ENCODE data around the gene DNAH10.
"Not testable (repeated sequence)": the region's sequence is repeated elsewhere in the genome, so short reads cannot be mapped to it uniquely, and the experiment has no call there.

The DNAH10 gene

DNA sequence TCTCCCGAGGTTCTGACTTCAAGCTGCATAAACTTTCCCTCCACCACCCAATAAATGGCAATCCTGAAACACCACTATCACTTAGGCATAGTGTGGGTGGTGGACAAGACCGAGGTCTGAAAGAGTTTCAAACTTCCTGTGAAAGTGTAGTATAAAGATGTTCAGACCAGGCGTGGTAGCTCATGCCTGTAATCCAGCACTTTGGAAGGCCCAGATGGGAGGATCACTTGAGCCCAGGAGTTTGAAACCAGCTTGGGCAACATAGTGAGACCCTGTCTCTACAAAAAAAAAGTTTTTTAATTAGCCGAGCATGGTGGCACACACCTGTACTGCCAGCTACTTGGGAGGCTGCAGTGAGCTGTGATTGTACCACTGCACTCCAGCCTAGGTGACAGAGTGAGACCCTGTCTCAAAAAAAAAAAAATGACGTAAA, 148.7 kb downstream of the DNAH10 start:
- DNase-seq = no peak

DNA sequence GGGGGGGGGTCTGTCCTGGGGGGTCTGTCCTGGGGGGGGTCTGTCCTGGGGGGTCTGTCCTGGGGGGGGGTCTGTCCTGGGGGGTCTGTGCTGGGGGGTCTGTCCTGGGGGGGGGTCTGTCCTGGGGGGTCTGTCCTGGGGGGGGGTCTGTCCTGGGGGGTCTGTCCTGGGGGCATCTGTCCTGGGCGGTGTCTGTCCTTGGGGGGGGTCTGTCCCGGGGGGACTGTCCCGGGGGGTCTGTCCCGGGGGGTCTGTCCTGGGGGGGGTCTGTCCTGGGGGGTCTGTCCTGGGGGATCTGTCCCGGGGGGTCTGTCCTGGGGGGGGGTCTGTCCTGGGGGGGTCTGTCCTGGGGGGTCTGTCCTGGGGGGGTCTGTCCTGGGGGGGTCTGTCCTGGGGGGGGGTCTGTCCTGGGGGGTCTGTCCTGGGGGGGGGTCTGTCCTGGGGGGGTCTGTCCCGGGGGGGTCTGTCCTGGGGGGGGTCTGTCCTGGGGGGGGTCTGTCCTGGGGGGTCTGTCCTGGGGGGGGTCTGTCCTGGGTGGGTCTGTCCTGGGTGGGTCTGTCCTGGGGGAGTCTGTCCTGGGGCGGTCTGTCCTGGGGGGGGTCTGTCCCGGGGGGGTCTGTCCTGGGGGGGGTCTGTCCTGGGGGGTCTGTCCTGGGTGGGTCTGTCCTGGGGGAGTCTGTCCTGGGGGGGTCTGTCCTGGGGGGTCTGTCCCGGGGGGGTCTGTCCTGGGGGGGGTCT, 149.7 kb downstream of the DNAH10 start:
- not testable (repeated sequence) for DNase-seq

DNA sequence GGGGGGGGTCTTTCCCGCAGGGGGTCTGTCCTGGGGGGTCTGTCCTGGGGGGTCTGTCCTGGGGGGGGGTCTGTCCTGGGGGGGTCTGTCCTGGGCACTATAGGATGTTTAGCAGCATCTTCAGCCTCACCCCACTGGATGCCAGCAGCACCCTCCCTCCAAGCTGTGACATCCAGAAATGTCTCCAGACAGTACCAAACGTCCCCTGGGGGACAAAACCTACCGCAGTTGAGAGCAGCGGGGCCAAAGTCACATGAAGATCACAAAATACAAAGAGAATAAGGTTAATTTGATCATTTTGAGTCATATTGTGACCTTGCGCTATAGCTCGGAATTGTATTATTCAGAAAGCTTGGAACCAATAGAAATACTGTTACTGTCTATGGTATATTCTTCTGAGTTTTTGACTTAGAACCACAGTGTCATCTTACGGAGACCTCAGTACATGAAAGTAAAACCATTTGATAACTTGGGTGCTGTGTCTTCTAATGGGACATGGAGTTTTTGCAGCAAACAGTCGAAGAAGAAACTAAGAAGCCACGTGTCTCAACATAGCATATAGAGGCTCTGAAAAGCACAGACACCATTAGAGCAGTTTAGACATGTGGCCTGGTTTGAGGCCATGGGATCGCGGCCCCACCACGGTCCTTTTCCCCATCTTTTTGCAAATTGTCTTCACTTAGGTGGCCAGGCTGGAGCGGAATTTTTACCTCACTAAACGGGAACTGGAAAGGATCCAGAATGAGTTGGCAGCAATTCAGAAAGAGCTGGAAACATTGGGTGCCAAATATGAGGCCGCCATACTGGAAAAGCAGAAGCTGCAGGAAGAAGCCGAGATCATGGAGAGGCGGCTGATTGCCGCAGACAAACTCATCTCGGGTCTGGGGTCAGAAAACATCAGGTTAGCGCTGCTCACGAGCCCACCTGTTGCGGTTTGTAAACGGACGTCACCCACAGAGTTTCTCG, 150.6 kb downstream of the DNAH10 start:
- DNase-seq = no peak

DNA sequence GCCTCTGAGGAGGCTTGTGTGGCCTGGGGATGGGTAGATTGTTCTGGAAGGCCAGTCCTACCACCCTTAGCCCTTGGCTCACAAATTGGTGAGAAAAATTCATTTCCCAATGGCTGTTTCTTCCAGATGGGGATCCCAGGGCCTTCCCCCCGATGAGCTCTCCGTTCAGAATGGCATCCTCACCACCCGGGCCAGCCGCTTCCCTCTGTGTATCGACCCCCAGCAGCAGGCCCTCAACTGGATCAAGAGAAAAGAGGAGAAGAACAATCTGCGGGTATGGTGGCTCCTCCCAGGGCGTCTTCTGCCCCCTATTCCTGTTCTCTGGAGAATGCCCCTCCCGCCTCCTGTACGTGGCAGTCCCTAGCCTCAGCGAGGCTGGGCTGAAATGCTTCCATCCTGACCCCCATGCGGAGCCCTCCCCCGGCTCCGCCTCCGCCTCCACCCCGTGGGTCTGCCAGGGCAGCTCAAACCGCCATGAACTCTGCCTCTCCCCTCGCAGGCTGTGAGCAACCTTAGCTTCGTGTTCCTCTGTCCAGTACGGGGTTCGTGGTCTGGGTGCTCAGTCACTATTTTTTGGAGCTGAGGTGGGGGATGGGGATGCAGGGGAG, 152.7 kb downstream of the DNAH10 start:
- DNase-seq = no peak

- DNase-seq = peak; percentile 65
Observed at GRCh38 chr12:123916729-123917128, 154.6 kb downstream of the DNAH10 start.

- DNase-seq = no peak
Observed at GRCh38 chr12:123917337-123917850, 155.3 kb downstream of the DNAH10 start.

DNA sequence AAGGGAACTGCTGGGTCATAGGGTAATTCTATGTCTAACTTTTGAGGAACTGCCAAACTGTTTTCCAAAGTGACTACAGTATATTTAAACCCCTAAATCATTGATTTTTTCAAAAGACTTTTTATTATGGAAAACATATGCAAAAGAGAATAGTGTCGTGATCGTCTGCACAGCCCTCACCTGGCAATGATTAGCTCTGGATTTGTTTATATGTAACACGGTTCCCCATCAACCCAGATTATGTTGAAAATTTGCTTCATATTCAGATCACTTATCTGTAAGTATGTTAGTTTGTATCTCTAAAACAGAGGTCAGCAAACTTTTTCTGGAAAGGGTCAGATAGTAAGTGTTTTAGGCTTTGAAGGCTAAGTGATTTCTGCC, 157.9 kb downstream of the DNAH10 start:
- no peak for DNase-seq

DNA sequence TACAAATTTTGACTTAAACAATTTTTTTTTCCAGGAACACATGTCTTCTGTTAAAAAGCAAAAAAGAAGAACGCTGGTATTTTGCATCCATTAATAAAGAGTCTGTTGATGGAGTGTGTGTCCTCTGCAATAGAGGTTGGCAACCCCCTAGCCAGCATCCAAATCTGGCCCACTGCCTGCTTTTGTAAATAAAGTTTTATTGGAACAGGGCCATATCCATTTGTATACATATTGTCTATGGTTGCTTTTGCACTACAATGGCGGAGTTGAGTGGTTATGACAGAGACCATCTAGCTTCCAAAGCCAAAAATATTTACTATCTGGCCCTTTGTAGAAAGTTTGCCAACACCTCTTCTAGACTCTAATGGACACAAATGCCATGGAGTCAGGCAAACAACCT, 160.9 kb downstream of the DNAH10 start:
- no peak for DNase-seq

GRCh38 chr12:123923927-123924326, 161.8 kb downstream of the DNAH10 start:
- DNase-seq = no peak

- DNase-seq = no peak
Observed at GRCh38 chr12:123924539-123924938, 162.4 kb downstream of the DNAH10 start.

GRCh38 chr12:123928274-123928865, 166.3 kb downstream of the DNAH10 start:
- DNase-seq = no peak

DNA sequence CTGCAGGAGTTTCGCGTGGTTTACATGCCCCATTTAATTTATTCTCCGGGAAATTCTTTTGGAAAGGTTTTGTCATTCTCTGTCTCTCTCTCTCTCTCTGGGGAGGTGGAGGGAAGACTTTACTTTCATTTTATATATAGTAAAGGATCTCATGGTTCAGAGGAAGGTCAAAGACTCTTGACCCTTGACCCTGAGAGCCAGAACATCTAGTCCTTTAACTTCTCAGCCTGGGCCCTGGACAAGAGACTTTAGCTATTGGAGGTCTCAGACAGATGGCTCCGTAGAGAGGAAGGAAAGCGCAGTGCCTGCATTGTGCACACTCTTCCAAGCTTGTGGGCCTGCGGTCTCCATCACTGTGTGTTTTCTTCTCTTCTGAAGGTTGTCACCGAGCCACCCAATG, 166.8 kb downstream of the DNAH10 start:
- no peak for DNase-seq

- DNase-seq = no peak
Observed at GRCh38 chr12:123929946-123930583, 168.0 kb downstream of the DNAH10 start.

- DNase-seq = peak; percentile 29
Observed at GRCh38 chr12:123931686-123932321, 169.7 kb downstream of the DNAH10 start.

DNA sequence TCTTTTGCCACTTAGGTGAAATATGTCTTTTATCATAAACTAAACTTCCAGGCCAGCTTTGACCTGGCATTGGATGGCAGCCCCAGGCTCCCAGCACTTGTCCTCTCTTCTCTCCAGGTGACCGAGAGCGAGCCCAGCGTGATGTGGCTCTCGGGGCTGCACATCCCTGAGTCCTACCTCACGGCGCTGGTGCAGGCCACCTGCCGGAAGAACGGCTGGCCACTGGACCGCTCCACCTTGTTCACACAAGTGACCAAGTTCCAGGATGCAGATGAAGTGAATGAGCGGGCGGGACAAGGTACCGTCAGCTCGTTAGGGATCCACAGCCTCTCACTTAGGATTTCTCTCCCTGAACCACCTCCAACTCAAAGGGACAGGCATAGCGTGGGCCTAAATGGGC, 171.1 kb downstream of the DNAH10 start:
- DNase-seq = no peak

- no peak for DNase-seq
Observed at GRCh38 chr12:123934016-123934620, 172.0 kb downstream of the DNAH10 start.

DNA sequence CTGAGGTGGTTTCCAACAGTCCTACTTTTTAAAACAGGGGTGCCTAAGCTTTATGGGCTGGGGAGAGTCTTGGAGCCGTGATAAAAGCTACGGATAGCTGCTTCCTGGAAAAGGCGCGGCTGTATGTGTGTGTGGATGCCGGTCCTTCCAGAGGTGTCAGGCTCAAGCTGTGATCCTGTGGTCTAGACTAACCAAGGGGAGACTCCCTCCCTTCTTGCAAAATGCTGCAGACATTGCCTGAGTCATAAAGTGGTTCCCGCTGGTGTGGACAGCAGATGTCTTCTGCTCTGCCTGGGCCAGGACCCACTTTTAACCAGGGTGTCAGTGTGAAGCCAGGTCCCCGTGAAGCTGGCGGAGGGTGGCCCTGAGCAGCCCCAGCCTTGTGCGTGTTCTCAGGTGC, 172.7 kb downstream of the DNAH10 start:
- no peak for DNase-seq

GRCh38 chr12:123935956-123936355, 173.9 kb downstream of the DNAH10 start:
- DNase-seq = no peak

GRCh38 chr12:123936471-123936870, 174.4 kb downstream of the DNAH10 start:
- DNase-seq = no peak

- no peak for DNase-seq
Observed at GRCh38 chr12:123936956-123937706, 175.0 kb downstream of the DNAH10 start.

Measured in activated naive CD4-positive, alpha-beta T cell treated with anti-CD3 and anti-CD28 coated beads, Interleukin-2, amount 50 U/mL, for 16 hours (primary cell).